Measurements from ENCODE around the gene SMCO4.
"Not testable (repeated sequence)": the region's sequence is repeated elsewhere in the genome, so short reads cannot be mapped to it uniquely, and the experiment has no call there.

GRCh38 chr11:93587425-93587824, 44.2 kb upstream of the SMCO4 start:
- not testable (repeated sequence) for TF ChIP-seq CTCF (IDR thresholded peaks at IDR 0.05; ENCODE audit: insufficient read depth, low read depth, low read length); EZH2 (IDR thresholded peaks at IDR 0.05; ENCODE audit: insufficient read depth, low read length)
